Anterior cingulate cortex (tissue), 58 donors: ENCODE data around the gene STK32C.
"Not testable (repeated sequence)": the region's sequence is repeated elsewhere in the genome, so short reads cannot be mapped to it uniquely, and the experiment has no call there.

Experiments used
- DNase-seq, 58 donors: peaks; one replicate each; lab custom pipeline; 2025; lab: John Stamatoyannopoulos, UW

STK32C gene

DNA sequence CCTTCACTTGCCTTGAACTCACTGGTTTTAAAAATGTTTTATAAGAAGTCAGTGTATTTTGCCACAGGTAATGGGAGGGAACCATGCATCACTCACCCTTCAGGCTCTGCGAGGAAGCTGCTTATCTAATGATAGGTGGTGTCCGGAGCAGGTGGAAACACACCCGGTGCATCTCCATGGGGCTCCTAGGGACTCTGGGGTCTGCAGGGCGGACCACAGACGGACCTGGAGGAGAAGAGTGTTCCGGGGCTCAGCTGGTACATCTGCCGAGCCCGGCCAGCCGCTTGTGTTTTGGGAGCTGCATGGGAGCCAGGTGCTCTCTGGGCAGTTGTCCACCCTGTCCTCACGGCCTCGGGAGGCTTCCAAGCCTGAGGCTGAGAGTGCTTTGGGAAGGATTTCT lies 31.5 kb upstream of the STK32C start:
- DNase-seq, result no peak

DNA sequence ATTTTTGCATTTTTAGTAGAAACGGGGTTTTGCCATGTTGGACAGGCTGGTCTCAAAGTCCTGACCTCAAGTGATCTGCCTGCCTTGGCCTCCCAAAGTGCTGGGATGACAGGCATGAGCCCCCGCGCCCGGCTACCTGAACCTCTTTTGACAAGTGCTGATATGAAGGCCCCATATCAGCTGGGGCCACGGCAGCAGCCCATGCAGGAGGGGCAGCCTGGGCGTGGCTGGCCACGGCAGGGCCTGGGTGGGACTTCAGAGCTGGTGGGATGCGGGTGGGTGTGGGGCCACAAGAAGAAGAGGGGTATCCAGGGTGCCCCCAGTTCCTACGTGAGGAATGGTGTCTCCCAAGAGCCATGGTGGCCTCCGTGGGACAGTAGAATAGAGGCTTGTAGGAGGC lies 31.1 kb upstream of the STK32C start:
- DNase-seq, result no peak

DNA sequence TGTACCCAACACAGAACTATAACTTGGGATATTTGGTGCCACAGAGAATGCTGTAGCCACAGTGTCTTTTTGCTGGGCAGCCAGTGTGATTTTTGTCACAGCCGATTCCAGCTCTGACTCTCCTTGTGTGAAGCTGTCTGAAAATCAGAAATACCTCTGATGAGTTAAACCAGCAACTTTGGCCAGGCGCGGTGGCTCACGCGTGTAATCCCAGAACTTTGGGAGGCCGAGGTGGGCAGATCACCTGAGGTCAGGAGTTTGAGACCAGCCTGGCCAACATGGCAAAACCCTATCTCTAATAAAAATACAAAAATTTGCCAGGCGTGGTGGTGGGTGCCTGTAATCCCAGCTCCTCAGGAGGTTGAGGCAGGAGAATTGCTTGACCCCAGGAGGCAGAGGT lies 30.1 kb upstream of the STK32C start:
- DNase-seq, result not testable (repeated sequence)

DNA sequence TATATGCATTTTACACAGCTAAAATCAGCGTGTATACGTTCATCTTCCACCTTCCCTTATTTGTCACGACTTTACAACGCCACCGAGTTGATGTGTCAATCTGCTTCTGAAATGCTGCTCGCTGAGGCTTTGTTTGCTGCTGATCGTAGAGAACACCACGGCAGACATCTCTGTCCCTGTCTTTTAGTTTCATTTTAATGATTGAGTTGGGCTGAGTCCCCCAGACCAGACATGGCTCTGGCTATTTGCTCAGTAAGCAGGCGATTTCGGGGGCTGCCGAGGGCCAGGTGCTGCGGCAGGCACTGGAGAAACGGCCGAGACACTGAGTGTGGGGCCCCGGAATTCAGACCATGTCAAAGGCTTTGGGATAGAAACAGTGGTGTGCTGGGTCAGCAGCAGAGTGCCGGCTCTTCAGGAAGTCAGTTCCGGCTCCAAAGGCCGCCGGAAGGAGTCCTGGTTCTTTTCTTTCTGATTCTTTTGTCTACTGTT lies 29.2 kb upstream of the STK32C start:
- no peak for DNase-seq

DNA sequence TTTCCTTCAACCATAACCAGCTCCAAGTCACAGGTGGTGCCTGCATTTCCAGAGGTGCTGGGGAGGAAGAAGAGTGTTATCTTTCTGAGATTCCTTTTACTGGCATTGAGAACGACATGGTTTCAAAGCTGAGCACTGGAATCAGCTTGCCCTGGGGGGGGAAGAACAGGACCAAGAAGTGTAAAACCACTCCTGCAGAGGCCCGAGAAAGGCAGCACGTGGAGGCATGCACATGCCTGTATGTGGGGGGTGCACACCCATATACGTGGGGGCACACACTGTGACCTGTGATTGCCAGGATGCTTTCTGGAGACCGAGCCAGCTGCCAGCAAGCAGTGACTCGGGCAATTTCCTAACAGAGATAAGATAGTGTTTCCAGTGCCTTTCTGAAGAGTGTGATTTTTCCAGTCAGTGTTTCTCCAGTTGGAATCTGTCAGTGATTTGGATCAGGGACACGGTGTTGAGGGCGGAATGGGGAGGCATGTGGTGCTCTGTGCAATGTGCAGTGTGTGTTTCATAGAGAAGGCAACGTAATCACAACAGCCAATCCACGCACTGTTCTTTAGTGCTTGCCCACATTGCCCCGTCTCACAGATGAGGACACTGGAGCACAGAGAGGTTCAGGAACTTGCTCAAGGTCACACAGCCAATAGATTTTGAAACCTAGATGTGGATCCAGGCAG lies 28.5 kb upstream of the STK32C start:
- no peak for DNase-seq

- peak in 14 of 58 donors; percentile 18 to 75 (median 34) for DNase-seq
These were observed 27.7 kb upstream of the STK32C start for GRCh38 chr10:132335189-132336063.

DNA sequence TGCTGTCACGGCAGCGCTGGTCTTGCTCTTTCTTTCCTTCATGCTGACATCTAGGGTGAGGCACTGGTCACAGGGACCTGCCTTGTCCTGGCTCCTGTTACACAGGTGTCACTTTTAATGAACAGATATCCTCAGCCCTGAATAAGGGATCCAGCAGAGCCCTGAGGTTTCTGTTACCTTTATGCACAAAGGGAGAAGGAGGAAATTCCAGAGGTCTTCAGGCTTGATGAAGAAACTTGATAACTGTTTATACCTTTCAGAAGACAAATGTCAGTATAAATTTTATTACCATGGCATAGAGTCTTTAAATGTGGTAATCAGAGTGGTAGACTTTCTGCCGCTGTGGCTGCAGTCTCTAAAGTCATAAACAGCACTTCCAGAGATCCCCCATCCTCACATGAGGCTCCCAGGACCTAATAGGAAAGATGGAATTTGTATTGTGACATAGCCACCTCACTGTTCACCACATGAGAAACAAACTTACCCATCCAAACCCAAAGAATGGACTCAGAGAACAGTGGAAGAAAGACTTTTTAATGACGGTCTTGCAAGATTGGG lies 27.0 kb upstream of the STK32C start:
- DNase-seq, result no peak

DNA sequence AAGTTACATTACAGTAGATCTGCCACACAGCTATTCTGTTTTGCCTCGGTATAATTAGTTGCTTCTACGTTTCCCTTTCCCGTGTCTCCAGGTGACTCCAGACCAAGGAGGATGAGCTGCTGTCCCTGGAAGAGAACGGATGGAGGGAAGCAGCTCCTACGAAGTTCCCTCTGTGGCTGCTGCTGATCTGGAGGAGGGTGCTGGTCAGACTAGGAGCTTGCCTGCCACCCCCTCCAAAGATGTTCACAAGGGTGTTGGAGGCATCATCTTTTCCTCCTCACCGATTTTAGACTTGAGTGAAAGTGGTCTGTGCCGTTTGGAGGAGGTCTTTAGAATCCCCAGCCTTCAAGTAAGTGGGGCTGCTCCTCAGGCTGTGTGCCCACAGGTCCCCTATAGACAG lies 25.6 kb upstream of the STK32C start:
- no peak for DNase-seq

DNA sequence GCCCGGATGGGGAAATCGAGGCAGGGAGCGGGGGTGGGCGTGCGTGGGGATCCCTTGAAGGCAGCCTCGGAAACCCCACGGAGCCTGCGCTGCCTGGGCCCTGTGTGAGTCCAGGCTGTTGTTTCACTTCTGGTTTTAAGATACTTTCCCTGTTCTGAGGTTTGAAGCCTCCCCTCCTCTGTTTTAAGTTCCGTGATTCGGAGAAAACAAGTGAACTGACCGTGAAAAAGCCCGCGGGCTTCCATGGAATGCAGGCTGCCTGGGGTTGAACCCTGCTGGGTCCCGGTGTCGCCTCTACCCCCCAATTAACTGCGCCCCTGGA lies 24.6 kb upstream of the STK32C start:
- DNase-seq, result no peak

DNA sequence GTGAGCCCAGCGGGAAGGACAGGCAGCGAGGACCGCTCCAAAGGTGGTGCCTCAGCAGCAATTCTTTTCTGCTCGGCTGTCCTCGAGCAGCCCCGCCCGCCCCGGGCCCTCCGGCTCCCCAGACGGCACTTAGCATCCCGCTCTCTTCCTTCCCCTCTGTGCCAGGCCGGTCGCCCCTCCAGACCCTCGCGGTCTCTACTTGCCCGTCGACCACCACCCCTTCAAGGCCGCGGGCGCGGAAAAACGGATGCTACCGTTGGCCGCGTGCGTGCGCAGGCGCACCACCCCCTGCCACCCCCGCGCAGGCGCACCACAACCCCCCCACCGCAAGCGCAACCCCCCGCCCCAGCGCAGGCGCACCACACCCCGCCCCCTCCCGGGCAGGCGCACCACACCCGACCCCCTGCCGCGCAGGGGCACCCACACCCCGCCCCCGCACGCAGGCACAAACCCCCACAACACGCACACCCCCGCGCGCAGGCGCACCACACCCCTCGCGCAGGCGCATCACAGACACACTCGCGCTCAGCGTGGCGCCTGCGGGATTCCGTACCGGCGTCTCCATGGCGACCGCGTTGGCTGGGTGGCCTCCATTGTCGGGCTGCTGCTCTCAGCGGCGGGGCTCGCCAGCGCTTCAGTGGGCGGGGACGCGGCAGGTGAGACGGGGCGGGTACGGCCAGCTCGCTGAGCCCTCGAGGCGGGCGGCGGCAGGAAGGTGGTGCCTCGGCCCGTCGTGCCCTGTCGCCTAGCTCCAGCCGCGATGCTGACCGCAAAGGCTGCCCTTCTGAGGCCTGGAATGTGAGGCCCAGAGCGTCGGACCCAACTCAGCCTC lies 24.1 kb upstream of the STK32C start, which contains the start of gene LRRC27:
Gene LRRC27 (plus strand): TSS at position 593 of the 832 bp plus-strand sequence. CDS start 1,332 bp downstream, outside the sequence.
- DNase-seq, result peak; percentile 77 to 100 (median 95)

DNA sequence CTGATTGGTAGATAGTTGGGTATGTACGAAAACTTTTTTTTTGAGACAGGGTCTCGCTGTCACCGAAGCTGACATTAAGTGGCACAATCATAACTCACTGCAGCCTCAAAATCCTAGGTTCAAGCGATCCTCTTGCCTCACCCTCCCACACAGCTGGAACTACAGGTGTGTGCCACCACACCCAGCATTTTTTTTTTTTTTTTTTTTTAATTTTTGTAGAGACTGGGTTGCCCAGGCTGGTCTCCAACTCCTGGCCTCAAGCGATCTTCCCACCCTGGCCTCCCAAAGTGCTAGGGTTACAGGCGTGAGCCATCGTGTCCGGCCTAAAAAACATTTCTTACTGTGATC lies 22.7 kb upstream of the STK32C start:
- DNase-seq, result no peak

DNA sequence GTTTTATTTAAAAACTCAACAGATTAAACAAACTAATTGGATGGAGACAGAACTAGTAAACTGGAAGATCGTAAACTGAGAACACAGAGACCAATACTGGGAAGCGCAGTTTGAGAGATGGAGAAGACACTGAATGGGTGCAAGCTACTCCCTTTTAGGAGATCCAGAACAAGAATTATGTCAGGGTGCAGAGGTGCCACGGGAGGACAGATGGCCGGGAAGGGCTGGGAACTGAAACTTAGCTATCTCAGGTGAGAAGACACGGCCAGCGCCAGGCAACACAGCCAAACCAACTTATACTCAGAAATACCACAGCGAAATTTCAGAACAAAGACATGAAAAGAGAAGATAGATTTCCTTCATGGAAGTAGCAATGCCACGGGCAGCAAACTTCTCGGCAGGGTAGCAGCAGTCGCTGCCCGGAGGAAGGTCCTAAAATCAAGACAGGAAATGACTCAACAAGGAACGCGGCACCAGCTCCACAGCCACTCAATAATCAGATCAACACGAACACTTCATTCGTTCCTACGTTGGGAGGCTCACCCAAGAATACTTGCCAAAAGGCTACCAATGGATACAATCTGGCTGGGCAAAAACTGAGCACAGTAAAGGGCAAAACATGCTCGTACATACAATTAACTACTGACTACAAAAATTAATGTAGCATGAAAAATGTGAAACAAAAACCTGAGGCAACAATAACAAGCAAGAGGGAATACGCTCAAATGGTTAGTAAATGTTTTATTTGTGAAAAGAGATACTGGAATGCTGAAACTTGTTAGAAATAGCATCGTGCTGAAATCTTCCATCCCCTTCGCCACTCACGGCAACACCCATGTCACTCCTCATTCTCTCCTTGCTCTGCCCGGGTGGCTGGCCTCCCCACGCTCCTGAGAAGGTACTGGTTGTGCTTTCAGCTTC lies 22.1 kb upstream of the STK32C start:
- DNase-seq, result no peak

GRCh38 chr10:132328738-132329137 lies 21.0 kb upstream of the STK32C start:
- DNase-seq, result no peak

DNA sequence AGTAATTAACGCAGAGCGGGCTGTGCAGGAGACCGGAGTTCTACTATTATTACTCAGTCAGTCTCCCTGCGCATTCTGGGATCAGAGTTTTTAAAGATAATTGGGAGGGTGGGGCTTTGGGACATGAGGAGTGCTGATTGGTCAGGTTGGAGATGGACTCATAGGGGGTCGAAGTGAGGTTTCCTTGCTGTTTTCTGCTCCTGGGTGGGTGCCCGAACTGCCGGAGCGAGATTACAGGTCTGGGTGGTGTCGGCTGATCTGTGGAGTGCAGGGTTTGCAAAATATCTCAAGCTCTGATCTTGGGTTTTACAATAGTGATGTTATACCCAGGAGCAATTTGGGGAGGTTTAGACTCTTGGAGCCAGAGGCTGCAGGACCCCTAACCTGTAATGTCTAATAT lies 20.4 kb upstream of the STK32C start:
- DNase-seq, result no peak

DNA sequence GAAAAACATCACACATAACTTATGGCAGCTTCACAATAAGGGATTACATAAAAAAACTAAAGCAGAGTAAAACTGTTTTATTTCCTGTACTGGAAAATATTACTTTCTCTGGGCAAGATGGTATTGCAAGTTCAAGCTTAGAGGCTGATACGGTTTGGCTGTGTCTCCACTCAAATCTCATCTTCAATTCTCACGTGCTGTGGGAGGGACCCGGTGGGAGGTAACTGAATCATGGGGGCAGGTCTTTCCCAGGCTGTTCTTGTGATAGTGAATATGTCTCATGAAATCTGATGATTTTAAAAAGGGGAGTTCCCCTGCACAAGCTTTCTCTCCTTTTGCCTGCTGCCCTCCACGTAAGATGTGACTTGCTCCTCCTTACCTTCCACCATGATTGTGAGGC lies 19.2 kb upstream of the STK32C start:
- no peak for DNase-seq

GRCh38 chr10:132326344-132326889 lies 18.7 kb upstream of the STK32C start:
- no peak for DNase-seq

DNA sequence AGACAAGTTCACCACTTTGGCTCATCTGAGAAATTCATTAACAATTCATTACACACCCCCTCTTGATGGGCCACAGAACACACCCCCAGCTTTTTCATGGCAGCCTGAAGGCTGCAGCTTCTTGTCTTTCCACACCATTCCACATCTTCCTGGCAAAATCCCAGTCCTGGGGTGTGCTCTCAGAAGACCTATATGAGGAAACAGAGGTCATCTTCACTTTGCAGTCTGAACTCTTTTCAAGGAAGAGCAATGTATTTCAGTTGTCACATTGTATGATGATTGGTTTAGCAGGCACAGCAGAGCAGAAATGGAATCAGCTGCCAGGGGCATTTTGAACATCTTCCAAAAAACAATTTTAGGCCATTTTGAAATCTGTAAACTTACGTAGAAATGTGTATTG lies 16.4 kb upstream of the STK32C start:
- no peak for DNase-seq

DNA sequence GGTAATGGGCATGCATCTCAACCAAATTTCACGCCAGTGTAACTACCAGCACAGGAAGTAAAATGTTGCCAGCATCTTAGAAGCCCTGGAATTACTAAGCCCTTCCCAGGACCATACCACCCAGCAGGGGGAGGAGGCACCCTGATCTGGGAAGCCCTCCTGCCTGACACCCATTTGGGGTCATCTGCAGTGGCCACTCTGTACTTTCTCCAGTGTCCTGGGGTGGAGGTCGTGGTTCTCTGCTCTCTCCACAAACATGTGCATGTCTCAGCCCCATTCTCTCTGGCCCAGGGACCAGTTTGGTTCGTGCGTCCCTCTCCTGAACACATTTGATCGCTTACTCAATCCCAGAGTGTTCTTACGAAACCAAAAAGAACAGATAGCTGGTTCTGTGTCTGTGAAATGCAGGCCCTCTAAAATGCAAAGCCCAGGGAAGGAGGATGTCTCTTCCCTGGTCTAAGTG lies 14.9 kb upstream of the STK32C start:
- DNase-seq, result no peak

GRCh38 chr10:132321726-132322125 lies 14.0 kb upstream of the STK32C start:
- no peak for DNase-seq
